SK-N-SH treated with all-trans-retinoic acid at 6 μM for 48 hours (cell line): ENCODE results near the gene RASA3.

Source experiments
- RARB ChIP-seq: fragments of 250-450 bp; sonication (Bioruptor Pico); IDR thresholded peaks from 2 replicates; pipeline ENCODE4 v1.8.0; 2021; ENCODE audit warnings: mild to moderate bottlenecking, moderate library complexity
- TCF4 ChIP-seq: fragments of 250-450 bp; sonication (Bioruptor Pico); IDR thresholded peaks from 2 replicates; pipeline ENCODE4 v1.8.0; 2021; ENCODE audit warnings: mild to moderate bottlenecking, moderate library complexity, borderline replicate concordance
- ZFP30 ChIP-seq: fragments of 450-650 bp; formaldehyde crosslinking; IDR thresholded peaks from 2 replicates; pipeline ENCODE4 v1.5.0; 2022; ENCODE audit warnings: mild to moderate bottlenecking, moderate library complexity
- ZNF70 ChIP-seq: fragments of 450-650 bp; formaldehyde crosslinking; IDR thresholded peaks from 2 replicates; pipeline ENCODE4 v1.5.0; 2020; ENCODE audit warnings: mild to moderate bottlenecking, moderate library complexity

DNA sequence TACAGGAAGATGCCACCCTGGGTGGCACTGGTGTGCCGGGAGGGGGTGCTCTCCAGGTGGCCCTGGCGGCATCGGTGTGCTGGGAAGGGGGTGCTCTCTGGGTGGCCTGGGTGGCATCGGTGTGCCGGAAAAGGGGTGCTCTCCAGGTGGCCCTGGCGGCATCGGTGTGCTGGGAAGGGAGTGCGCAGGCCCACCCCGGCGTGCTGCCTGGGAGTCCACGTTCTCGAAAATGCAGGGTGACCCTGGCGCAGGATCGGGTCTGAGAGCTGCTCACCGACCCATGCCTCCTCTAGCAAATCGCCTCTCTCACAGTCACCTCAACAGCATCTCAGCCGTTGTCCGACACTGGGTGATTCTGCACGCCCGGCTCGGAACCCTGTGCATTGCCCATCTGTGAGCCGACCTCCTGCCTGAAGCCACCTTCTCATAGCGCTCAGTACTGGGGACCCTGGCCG, 36.4 kb downstream of the RASA3 start:
- TF ChIP-seq TCF4 (CRISPR knock-in tag) (no peak), ZFP30 (CRISPR knock-in tag) (no peak), ZNF70 (CRISPR knock-in tag) (no peak), RARB (CRISPR knock-in tag) (no peak)
